Kidney capillary endothelial cell (primary cell): ENCODE measurements around the gene MXRA8.
A peak's percentile ranks its signal among the peaks of the same experiment; 100 is the strongest.
"Not testable (repeated sequence)": the region's sequence is repeated elsewhere in the genome, so short reads cannot be mapped to it uniquely, and the experiment has no call there.

Experiments used
- DNase-seq: peaks from one replicate; pipeline ENCODE4 v3.0.0-alpha.2; 2018; ENCODE audit warnings: low spot score

Gene MXRA8

DNA sequence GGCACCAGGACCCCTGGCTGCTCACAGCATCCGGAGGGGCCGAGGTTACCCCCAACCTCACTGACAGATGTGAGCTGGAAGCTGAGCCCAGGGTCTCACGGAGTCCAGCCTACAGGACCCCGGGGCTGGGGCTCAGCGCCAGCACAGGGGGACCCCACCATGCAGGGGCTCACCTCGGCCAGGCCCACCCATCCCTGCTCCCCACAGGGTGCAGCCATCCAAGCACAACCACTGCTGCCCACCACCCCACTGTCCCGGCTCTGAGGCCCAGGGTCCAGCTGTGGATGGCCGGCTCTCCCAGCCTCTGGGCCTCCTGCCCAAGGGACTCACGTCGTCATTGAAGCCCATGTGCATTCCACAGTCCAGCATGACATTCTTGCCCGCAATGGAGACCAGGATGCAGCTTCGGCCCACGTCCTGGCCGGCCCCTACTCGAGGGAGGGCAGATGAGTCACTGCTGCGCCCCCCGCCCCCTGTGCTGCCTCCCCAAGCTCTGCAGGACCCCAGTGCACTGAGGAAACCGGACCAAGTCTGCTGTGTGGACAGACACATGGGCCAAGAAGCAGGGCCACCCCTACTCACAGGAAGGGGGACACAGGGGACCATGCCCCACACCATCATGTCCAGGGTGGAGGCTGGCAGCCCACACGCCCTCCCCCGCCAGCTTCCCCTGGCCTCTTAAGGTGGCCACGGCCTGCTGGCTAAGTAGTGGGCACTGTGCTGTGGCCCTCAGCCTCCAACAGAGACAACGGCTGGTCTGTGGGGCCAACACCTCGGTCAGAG lies 37.5 kb downstream of the MXRA8 start:
- no peak for DNase-seq

- DNase-seq = no peak
Observed at GRCh38 chr1:1319646-1319941, 38.8 kb downstream of the MXRA8 start.

DNA sequence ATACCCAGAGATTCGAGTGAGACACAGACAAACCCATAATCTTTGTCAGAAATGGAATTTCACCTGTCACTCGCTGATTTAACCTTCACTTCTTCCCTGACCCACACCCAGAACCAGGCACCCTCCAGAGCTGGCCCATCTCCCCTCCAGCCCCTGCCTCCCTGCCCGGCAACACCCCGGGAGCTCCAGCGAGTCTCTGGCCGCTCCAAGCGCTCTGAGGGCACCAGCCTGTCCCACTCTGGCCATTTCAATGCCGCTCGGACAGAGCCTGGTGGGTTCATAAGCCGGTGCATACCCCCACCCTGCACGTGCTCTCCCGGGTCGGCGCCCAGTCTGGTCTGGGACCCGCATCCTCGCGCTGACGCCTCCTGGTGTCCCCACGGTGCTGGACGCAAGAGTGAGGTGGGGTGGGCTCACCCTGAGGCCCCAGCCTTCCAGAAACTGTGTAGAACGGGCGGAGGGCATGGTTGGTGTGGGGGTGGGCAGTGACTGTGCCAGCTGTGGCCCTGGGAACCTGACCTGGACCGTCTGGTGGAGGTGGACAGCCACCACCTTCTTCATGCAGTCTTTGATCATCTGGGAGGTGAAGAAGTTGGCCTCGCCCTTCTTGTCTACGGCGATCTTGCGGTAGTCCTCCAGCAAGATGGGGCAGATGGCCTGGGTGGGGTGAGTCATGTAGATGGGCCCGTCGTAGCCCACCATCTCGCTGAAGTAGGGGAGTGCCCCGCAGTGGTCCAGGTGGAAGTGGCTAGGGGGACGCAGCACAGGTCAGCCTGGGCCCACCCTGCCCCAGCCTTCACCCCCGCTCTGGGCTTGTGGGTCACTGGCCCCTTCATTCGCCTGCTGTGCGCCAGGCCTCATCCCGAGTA lies 39.3 kb downstream of the MXRA8 start:
- DNase-seq = no peak

DNA sequence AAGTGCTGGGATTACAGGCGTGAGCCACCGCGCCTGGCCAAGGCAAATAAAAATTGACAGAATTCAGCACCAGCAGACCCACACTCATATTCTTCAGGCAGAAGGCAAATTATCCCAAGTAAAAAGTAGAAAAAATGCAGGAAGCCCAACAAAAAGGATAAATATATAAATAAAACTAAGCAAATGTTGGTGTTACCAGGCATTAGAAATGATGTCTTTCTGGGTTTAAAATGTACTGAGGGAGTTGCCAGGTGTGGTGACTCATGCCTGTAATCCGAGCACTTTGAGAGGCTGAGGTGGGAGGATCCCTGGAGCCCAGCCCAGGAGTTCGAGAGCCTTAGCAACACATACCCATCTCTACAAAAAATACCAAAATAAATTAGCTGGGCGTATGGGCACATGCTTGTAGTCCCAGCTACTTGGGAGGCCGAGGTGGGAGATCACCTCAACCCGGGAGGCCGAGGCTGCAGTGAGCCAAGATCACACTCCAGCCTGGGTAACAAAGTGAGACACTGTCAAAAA lies 40.2 kb downstream of the MXRA8 start:
- no peak for DNase-seq

GRCh38 chr1:1317420-1317819 lies 40.9 kb downstream of the MXRA8 start:
- DNase-seq = no peak

GRCh38 chr1:1316199-1316598 lies 42.2 kb downstream of the MXRA8 start:
- DNase-seq = not testable (repeated sequence)

DNA sequence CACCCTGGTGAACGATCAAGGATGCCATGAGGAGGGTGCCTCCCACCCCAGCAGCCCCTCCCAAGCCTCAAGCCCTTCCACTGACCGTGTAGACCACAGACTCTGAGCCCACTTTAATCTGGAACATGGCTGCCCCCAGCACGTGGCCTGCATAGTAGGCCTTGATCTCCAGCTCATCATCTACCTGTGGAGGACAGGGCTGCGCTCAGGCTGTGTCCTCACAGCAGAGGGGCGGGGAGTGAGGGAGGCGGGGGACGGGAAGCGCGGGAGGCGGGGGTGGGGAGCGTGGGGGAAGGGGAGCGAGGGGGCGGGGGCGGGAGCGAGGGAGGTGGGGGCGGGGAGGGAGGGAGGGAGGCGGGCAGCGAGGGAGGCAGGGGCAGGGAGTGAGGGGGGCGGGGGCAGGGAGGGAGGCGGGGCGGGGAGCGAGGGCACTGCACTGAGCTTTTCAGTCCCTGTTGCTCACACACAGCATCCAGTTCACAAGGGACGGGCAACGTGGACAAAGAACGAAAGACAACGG lies 42.9 kb downstream of the MXRA8 start:
- no peak for DNase-seq

GRCh38 chr1:1314678-1315335 lies 43.5 kb downstream of the MXRA8 start:
- DNase-seq = no peak

DNA sequence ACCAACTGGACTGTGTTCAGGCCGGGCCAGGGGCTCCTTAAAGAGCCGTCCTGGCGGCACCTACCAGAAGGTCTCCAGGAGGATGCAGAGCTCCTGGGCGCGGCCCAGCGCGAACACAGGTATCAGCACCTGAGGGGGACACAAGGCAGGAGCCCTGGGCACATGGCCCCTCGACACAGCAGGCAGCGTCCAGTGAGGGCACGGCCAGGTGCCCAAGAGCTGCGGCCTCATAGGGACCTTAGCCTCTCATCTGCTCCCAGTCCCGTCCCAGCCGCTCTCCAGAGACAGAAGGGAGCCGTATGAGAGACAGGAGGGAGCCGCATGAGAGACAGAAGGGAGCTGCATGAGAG lies 44.1 kb downstream of the MXRA8 start:
- no peak for DNase-seq

DNA sequence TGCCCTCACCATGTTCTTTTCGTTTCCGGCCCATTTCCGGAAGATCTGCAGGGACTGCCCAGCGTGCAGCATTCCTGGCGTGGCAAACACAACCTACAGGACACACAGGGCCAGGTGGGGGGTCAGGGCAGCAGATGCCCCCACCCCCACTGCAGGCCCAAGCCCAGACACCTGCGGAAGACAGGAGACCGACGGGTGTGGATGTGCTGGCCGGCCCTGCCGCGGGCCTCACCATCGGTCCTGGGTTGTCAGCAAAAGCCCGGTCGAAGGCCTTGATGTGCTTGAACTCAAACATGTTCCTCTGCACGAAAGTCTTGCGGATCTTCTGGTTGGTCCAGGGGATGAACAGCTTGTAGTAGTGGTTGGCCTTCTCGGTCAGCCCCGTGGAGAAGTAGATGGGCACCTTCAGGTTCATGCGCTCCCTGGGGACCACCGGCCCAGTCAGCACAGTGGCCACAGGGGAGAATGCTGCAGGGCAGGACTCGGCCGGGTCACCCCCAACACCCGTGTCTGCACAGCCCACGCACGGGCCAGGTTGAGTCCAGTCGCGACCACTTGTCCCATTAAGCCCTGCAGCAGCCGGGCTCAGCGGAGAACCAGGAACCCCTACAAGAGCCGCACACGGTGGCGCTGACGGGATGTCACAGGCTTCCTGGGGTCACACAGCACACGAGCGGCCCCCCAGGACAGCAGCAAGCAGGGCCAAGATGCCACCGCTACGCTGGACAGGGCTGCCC lies 44.7 kb downstream of the MXRA8 start:
- no peak for DNase-seq

DNA sequence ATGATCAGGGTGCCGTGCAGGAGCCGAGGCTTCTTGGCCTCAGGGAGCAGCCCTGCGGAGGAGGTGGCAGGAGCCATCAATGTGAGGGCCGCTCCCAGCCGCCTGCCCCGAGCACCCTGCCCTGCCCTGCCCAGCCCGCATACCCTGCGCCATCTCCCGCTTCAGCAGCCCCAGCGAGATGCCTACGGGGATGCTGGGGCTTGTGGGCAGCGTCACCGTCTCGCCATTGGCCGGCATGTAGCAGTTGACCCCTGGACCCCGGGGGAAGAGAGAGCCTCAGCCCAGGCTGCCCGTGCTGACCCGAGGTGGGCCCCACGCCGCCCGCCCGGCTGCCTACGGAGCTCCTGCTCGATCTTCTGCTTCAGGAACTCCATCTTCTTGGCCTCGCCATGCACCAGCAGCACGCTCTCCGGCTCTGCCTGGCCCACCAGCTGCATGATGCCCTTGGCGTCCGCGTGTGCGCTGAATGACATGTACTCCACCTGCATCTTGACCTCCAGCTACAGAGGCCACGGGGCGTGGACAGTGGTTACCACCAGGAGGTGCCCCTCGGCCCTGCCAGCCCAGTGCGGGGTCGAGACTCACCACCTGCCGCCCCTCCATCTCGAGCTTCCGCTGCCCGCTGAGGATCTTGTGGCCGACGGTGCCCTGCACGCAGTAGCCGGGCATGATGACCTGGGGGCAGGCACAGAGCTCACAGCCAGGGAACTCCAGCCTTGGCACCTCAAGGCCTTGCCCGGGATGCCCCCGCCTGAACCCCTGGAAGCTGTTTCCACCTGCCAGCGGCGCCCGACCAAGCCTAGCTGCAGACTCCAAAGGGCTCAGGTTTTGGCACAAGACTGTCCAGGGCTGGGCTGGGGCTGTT lies 45.7 kb downstream of the MXRA8 start:
- DNase-seq = no peak

DNA sequence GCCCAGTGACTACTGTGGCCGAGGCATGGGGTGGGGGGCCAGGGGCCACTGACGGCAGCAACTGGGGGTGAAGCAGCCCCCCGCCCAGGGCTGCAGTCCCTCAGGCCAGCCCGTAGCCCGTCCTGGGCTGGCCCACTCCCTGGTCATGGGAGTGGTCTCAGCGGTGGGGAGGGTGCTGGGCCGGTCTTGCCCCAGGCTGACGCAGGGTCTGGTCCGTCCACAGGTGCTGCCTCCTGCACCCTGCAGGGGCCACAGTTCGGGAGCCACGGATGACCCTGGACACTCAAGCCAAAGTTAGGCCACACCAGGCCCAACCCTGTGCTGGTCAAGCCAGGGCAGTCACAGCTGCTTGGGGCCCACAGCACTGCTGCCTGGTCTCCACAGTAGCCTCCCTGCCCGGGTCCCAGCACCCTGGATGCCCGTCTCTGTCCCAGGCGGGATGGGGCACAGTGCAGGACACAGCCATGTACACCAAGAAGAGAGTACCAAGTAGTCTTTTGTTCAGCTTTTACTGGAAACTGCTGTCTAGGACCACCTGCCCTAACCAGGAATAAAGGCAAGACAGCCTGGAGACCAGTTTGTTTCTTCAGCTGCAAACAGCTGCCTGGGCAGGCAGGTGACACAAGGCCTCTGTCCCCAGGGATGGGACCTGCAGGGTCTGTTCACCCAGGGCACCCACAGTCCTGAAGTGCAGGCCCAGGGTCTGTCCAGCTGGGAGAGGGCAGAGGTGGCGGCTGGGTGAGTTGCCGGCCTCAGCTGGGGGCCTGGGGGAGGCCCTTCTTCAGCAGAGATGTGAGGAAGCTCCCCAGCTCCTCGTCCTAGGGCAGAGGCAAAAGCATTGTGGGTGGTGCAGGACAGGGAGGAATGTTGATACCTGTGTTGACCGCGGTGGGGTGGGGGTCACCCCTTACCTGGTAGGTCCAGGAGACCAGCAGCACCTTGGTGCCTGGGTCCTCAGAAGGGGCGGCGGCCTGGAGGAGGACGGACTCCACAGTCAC lies 46.9 kb downstream of the MXRA8 start:
- no peak for DNase-seq

- no peak for DNase-seq
Observed at GRCh38 chr1:1310476-1311053, 47.8 kb downstream of the MXRA8 start.

DNA sequence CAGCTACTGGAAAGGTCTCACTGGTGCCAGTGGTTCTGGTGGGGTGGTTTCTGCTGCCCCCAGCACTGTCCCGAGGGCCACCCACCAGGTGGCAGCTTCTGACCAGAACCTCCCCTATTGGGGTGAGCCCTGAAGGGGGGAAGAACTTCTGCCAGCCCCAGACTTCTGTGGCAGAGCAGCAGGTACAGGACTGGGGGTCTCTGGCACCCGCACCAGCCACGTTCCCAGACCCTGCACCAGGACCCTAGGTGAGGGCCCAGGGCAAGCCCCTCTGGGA lies 48.3 kb downstream of the MXRA8 start:
- DNase-seq = no peak

DNA sequence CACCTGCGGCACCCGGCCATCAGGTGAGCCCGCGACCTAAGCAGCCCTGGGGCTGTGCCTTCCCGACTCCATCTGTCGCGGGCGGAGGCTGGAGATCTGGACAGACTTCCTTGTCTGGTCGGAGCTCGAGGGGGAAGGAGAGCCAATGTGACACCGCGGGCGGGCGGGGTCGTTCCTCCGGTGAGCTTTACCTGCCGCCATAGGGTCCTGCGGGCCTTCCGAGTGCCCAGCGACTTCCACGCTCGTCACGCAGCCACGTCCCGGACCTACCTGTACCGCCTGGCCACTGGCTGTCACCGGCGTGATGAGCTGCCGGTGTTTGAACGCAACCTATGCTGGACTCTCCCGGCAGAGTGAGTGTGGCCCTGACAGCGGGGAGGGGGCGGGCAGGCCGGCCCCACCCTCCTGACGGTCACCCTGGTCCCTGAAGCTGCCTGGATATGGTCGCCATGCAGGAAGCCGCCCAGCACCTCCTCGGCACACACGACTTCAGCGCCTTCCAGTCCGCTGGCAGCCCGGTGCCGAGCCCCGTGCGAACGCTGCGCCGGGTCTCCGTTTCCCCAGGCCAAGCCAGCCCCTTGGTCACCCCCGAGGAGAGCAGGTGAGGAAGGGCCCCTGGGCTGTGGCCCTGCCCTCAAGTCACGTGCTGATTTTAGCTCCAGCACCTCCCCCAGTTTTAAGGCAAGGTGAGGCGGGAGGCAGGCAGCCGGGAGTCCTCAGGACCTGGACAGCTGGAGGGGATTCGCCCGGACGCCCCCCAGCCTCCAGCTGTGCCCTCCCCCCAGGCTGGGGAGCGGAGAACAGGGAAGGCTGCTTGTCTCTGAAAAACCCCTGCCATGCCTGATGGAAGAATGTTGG lies 48.9 kb downstream of the MXRA8 start:
- no peak for DNase-seq

GRCh38 chr1:1308756-1309250 lies 49.6 kb downstream of the MXRA8 start:
- no peak for DNase-seq

- peak; percentile 88 for DNase-seq
Observed at GRCh38 chr1:1307923-1308755, 50.2 kb downstream of the MXRA8 start, which contains the start of the genes ACAP3 and PUSL1. Gene ACAP3 (minus strand): TSS chr1:1307930. CDS start chr1:1307815, 115 bp downstream. Gene PUSL1 (plus strand): TSS chr1:1308597. CDS start chr1:1308644, 47 bp downstream.
